ENCODE data around the gene PPIL1.

- TF ChIP-seq CTCF (IDR thresholded peaks at IDR 0.05) (peak in 1 of 4 experiments; percentile 6), POLR2A (IDR thresholded peaks at IDR 0.05) (no peak), EP300 (IDR thresholded peaks at IDR 0.05) (no peak)
Measured at GRCh38 chr6:36874443-36875249, at the start of gene PPIL1.
